Cerebellar cortex (tissue), 1 donor: ENCODE data around the gene PITPNM3.
"Not testable (repeated sequence)": the region's sequence is repeated elsewhere in the genome, so short reads cannot be mapped to it uniquely, and the experiment has no call there.

ENCODE experiments used
- DNase-seq: peaks from one replicate; pipeline ENCODE4 v3.0.0-alpha.2; 2015; ENCODE audit warnings: low spot score

Gene PITPNM3

DNA sequence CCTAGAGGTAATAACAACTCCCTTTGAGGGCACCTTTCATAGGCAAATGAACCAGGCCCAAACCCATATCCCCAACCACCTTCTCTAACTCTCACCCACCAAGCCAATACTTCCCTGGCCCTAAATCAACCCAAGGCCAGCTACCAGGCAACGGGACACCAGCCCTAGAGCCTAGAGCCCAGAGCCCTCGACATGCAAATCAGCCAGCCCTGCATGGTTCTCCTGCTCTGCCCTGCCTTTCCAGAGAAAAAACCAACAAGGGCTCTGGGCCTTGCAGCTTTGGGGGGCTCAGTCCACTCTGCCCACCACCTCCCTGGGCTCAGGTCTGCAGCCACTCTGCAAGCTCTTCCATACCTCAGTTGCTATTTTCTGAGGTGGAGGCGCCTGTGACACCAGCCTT is 55.0 kb downstream of the PITPNM3 start:
- DNase-seq = no peak

DNA sequence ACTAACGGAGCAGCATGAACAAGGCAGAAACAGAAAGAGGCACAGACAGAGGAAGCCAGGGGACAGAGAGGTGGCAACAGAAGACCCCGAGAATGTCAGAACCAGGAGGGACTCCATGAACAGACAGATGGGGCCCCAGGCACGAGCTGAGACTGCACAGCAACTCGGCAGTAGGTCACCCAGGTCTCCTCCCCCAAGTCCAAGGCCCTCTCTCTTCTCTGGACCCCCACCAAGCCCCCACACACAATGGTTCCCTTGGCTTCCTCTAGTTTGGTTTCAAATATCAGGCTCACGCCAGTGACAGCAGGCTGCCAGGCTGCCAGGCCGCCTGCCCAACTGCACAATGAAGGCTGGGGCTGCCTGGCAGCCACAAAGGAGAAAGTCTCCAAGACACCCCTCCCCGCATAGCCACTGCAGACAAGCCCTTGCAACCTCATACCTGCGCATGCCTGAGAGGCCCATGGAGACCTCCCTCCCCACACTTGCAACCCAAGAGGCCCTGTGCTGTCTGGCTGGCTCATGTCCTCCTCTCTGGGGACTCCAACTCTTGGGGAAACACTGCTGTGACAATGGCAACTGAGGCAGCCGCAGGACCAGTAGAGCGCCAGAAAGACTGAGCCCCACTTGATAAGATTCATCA is 57.3 kb downstream of the PITPNM3 start:
- peak; percentile 74 for DNase-seq

DNA sequence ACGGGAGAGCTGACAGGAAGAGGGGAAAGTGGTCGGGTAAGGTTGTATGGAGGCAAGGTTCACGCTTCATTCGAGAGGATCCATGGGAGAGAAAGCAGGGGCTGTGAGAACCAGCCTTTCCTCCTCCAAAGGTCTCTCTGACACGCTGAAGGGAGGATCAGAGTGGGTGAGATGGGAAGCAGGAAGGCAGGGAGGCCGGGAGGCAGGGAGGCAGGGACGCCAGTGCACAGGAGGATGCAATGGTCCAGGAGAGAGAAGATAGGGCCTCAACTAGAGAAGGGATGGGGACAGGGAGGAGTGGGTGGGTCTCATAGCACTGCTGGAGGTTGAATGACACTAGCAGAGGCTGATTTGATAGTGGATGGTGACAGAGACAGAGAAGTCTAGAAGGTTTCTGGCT is 58.0 kb downstream of the PITPNM3 start:
- DNase-seq = no peak

DNA sequence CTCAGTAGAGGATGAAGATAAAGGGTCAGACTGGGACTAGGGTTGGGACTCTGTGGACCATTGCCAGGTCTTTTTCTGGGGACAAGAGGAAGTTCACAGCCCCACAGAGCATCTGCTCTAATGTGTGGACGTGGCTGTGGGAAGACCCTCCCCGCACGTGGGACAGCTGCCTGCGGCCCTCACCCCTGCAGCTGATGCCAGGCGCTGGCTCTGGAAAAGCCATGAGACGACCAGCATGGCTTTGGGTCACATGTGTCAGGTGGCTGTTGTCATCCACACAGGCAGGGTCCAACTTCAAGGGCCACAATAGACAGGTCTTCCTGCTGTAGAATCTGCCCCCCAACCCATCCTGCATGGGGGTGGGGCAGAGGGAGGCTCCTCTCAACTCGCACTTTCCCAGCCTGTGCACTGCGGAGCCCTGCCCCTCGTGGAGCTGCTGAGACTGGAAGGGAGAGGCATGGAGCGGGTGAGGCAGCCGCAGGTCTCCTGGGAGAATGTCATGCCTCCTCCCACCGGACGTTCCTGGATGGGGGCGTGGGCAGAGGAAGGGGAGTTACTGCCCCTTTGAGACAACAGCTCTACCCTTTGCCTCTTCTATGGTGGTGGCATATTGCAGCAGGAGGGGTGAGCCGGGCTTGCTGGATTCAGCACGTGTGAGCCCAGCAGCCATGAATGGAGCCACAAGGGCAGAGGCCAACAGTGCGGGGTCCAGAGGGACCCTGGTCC is 58.7 kb downstream of the PITPNM3 start:
- no peak for DNase-seq

DNA sequence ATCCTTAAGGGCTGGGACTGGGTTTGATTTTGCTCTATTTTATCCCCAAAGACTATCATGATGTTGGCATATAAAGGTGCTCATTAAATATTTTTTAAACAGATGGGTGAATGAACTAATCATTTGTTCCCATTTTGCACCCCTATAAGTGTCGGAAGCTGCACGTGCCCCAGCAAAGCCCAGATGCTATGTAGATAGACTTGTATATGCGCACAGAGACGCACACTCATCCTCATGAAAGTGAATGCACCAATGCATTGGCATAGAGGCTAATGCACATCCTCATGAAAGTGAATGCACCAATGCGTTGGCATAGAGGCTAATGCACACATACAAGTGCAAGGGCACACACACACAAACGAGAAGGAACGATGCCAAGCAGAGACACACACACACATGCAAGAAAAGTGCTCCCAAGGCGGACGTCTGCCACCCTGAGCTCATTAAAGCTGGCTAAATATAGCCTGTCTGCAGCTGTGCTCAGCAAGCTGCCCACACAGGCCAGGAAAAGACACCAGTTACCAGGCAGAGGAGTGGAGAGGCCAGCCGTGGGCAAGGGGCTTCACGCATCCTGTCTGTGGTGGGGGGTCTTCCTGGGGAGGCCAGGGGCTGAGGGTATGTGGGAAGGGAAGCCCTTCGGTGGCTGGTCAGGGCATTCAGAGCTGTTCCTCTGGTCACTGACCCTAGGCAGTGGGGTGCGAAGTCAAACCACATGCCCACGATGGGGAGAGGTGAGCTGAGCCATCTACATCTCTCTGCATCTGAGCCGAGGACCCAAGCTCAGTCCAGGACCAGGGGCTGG is 59.5 kb downstream of the PITPNM3 start:
- no peak for DNase-seq

DNA sequence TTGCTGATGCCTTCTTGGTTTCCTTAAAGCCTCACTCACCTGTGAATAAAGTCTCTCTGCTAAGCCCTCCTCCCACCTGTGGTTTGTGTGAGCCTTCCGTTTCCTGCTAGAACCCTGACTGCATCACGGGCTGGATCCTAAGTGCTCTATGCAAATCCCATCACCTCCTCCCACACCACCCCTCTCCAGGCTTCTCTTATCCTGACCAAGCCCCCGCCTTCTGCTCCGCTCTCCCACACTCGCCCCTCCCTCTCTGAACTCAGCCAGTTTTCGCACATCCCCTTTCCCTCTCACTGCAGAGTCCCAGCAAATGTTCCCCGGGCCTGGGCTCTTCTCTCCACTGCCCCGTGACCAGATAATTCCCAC is 60.3 kb downstream of the PITPNM3 start:
- no peak for DNase-seq

DNA sequence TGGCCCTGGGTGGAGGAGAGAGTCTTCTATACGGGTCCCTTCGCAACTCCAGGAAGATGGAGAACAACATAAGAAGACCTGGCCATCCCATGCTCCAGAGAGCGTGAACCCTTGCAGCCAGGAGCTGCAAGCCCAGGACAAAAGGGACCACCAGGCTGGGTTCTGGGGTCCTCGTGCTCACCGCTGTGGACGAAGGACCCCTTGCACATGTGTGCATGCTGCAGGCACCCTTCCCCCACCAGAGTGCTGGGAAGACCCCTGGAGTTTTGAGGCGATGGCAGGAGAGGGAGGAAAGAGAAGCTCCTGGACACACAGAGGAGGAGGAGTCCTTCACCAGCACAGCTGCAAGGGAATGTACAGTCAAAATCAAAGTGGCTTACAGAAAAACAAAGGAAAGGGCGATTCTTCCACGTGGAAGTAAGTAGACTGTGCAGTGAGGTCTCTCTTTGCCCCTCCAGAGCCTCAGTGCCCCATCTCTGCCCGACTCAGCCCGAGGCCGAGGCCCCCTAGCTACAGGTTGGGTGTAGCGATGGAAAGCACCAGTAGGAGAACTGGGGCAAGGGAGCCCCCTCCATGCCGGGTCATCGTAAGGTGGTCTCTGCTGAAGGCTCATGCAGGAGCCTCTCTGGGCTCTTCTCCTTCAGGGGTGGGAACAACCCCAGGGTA is 60.8 kb downstream of the PITPNM3 start:
- no peak for DNase-seq

DNA sequence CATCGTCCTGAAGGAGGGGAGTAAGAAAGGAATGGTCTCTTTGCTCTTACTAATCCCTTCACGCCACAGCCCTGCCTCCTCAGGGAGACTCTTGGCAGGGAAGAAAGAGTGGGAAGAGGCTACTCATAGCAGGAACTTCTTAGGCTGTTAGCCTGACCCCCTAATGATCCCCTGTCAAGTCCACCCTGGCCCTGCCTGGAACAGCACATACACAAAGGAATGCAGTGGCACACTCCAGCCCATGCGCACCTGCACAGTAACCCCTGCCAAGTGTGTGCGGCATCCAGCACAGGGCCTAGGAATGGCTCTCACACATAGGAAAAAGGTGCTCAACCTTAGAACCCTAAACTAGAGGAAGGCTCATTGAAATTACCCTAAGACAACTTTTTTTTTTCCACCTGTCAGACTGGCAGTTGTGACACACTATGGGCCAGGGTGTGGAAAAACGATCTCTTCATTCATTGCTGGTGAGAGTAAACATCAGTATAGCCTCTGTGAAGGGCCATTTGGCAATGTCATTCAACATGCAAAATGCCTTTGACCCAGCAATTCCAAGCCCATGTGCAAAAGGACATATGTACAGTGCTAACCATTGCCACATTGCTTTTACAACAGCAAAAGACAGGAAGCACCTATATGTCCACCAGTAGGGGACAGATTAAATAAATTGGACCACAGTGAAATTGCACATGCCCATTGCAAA is 62.0 kb downstream of the PITPNM3 start:
- DNase-seq = no peak

DNA sequence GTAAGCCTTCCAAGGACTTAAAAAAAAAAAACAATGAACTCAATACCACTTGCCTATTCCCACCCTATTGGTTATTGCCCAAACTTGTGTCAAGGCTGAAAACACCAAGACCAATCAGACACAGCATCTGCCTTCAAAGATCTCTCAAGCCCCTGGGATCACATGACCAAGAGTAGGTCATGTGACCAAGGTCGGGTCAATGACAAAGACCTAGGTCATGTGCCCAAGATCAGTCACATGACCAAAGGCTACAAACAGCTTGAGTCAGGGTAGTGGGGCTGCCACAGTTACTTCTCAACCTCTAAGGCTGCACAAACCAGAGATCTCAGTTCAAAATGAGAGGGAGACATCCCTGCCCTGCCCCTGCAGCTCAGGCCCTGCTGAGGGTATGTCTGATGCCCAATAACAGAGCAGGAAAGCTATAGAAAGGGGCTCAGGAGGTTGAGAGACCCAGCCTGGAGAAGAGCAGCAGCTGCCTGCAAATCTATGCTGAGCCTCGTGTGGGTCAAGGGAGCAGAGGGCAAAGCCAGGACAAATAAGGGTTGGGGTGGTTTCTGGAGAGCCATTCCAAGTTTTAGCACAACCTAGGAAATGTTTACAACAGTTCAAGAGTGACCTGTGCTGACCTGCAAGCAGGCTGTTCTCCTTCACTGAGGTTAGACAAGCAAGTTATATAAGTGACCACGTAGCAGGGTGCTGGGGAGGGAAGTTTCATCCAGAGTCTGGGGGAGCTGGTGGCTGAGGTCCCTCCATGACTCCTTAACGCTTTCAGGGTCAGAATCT is 63.3 kb downstream of the PITPNM3 start:
- no peak for DNase-seq

DNA sequence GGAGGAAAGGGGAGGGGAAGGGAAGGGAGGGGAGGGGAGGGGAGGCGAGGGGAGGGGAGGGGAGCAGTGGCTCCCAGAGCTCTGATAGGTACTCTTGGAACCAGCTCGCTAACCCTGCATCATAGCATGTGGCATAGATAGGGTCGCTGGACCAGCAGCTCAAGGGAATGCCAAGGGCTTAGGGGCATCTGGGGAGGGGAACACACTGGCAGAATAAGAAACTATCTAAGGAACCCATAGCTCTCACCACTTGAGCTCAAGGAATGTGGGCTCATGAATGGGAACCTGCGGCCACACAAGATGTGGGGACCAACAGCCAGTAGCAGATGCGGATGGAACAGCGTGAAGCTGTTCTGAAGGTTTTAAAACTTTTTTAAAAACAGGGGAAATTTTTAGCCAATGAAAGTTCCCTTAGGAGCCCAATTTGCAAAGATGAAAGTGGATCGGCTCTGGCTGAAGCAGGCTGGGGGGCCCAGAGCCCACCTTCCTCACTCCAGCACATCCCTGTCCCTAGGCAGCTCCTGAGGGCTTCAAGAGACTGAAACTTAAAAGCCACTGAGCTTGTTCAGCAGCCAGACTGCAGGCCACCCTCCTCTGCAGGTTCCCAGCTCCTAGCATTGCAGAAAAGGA is 65.2 kb downstream of the PITPNM3 start:
- DNase-seq = no peak

DNA sequence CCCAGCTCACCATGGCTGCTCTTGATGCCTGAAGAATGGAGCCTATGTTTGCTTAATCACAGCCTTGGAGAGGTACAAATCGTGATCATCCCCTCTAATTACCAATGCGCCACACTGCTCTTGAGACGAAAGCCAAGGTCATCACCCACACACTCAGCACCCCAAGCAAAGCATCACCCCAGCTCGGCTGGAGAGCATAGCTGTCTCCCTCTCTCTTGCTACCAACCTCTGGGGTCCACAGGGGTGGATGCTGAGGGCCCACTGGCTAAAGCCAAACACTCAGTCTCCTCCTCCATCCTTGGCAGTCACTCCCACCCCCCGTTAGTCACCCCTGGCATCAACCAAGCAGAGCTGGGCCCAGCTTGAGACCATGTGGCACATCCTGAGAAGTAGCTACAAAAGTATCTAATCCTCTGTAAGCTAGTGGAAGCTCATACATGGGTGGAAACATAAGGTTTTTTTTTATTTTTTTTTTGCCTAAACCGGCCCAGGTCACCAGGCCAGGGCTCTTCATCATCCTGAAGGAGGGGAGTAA is 67.3 kb downstream of the PITPNM3 start:
- DNase-seq = no peak

DNA sequence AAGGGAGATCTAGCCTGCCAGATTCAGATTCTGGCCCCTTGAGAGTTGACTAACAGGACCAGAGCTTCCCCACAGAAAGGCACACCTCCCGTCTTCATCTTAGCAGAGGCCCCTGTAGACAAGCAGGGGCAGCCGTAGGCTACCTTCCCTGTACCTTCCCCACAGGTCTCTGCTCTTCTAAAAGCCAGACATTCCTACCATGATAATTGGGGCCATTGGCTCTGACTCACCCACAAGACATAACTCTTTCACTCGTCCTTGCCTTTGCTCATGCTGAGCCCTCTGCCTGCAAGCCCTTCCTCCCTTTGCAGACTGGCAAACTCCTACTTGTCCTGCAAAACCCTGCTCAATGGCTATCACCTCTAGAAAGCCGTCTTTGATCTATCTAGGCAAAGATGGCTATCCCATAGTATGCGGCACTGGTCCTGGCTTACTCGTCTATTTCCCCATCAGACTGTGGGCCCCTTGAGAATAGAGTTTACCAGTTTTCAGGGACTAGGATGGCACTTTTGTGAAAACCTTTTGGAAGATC is 68.3 kb downstream of the PITPNM3 start:
- no peak for DNase-seq

DNA sequence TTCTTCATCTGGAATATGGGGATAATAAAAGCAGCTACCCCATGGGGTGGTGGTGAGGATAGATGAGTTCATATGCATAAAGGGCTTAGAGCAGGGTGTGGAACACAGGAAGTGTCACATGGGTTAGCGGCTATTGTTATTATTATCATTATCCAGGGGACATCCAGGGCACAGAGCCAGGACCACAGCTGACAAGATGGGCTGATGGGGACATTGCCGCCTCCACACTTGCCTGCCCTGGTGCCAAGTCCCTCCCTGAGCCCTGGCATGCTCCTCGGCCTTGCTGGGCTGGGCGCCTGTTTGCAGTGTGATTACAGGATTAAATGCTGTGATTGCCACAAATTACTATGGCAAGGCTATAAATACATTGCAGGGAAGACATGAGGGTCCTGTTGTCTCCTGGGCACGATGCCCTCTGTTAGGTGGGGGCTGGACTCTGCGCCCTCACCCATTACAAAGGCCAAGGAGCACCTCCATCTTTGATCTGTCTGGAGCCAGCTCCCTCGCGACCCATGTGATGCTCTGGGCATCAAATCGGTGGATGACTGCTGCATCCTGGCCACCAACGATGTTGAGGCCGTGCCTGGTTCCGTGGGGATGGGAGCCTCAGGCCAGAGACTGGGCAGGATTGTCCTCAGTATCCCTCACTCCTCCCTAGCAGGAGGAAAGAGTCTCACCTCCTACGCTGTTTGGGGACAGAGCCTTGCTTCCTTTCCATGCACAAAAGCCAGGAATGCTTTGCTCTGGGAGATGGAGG is 68.9 kb downstream of the PITPNM3 start:
- peak; percentile 79 for DNase-seq

DNA sequence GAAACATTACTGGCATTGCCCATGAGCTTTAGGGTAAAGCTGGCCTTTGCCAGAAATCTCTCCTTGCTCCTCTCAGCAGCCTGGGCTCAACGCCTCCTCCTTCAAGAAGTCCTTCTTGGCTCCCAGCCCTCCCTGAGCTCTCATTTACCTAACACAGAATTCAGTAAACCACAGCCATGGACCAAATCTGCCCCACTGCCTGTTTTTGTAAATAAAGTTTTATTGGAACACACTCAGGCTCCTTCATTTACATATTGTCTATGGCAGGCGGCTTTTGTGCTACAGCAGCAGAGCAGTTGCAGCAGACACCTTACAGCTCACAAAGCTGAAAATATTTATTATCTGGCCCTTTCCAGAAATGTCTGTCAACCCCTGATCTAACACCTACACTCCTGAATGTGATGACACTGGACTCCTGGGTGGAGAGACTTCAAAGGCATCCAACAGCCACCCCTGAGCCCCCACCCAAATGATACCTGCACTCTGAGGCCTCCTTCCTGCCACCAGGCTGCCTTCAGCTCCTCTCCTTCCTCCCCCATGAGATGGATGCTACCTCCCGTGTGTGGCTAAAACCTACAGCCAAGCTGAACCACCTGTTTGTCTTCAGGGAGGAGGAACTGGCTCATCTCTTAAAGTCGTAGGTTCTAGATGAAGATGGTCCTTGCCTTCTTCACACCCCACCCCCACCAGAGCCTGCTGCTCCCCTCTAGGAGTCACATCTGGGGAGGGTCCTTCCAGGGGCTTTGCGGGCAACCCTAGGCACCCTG is 70.5 kb downstream of the PITPNM3 start:
- peak; percentile 51 for DNase-seq

DNA sequence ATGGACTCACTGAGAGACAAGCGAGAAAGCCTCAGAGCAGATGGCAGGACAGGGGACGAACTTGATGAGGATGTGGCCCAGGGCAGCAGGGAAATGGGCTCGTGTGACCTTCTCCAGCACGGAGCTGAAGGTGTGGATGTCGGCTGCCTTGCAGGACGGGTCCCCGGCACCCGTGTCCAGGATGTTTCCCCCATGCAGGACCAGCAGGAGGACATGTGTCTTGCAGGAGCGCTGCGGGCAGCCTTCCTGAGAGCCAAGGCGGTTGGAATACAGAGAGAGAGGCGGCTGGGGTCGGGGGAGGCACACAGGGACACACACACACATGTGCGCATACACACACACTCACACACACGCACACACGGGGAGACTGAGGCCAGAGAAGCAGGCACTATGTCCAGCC is 72.8 kb downstream of the PITPNM3 start:
- DNase-seq = no peak

DNA sequence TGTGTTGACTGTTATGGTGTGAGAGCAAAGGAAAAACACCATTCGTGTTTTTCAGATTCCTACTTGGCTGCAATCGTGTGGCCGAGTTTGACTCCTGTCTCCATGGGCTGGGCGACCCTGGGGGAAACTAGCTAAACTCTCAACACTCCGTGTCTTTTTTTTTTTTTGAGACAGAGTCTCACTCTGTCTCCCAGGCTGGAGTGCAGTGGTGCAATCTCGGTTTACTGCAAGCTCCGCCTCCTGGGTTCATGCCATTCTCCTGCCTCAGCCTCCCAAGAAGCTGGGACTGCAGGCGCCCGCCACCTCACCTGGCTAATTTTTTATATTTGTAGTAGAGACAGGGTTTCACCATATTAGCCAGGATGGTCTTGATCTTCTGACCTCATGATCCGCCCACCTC is 73.6 kb downstream of the PITPNM3 start:
- not testable (repeated sequence) for DNase-seq

DNA sequence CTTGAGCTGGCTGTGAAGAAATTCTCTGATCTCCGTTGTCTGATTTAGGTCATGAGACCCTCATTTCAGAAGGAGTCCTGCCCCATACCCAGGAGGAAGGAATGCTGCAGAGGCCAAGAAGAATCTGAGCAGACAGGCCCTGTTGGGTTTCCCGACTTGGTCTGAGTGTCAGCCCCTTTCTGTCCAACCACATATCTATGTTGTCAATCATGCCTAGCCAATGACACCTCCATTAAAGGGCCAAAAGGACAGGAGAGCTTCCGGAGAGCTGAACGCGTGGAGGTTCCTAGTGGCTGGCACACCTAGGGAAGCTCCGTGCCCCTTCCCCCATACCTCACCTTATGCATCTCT is 74.3 kb downstream of the PITPNM3 start:
- no peak for DNase-seq

DNA sequence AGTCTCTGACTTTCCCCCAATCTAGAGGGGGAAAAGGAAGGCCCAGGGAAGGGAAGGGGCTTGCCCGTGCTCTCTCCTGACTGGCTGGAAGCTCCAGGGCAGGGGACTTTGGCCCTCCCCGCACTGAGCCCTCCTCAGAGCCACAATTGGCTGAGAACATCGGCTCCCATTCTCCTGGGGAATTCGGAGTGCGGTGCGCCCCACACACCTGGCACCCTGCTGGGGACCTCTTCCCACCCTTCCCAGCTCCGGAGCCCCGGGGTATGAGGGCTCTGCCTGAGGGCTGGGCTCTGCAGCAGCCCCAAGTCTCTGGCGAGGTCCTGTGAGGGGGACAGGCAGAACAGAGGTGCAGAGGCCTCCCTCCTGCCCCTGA is 76.1 kb downstream of the PITPNM3 start:
- no peak for DNase-seq
